Endodermal cell (in vitro differentiated cells): ENCODE results near the gene MFNG. TPM values are rescaled to one million over a fixed set of nuclear protein-coding genes. Genes with fewer than 3 reads are reported as not detected.

Source experiments
- DNase-seq: peaks from one replicate; pipeline ENCODE4 v3.0.0-alpha.2; 2017
- H3K27ac ChIP-seq: 2 replicates; pipeline ENCODE4 v1.5.1; 2013; ENCODE audit warnings: mild to moderate bottlenecking, low read depth, low read length, moderate library complexity
- H3K27me3 ChIP-seq: 2 replicates; pipeline ENCODE4 v1.6.1; 2013; ENCODE audit warnings: mild to moderate bottlenecking, low read length, moderate library complexity; ENCODE audit not compliant: insufficient read depth, control insufficient read depth, poor library complexity, severe bottlenecking
- H3K36me3 ChIP-seq: 2 replicates; pipeline ENCODE4 v1.7.0; 2013; ENCODE audit warnings: mild to moderate bottlenecking, low read length, moderate library complexity; ENCODE audit not compliant: control insufficient read depth, insufficient read depth
- H3K4me1 ChIP-seq: one replicate; pipeline ENCODE4 v1.7.0; 2013; ENCODE audit warnings: low read length; ENCODE audit not compliant: control insufficient read depth, insufficient read depth
- H3K4me3 ChIP-seq: 2 replicates; pipeline ENCODE4 v1.5.1; 2013; ENCODE audit warnings: mild to moderate bottlenecking, low read length, moderate library complexity
- H3K9ac ChIP-seq: 2 replicates; pipeline ENCODE4 v1.6.1; 2013; ENCODE audit warnings: mild to moderate bottlenecking, low read length, moderate library complexity; ENCODE audit not compliant: poor library complexity, severe bottlenecking; ENCODE audit errors: extremely low read depth
- H3K9me3 ChIP-seq: 2 replicates; pipeline ENCODE4 v1.6.1; 2013; ENCODE audit warnings: mild to moderate bottlenecking, low read length, moderate library complexity; ENCODE audit not compliant: control insufficient read depth
- H3K27ac Mint-ChIP-seq: 2 replicates; pipeline ENCODE4 v1.8.0; 2020; ENCODE audit warnings: mixed read lengths
- H3K27me3 Mint-ChIP-seq: 2 replicates; pipeline ENCODE4 v1.8.0; 2021; ENCODE audit warnings: mild to moderate bottlenecking, mixed read lengths; ENCODE audit not compliant: insufficient read depth
- H3K36me3 Mint-ChIP-seq: 2 replicates; pipeline ENCODE4 v1.8.0; 2020; ENCODE audit warnings: low read depth, mixed read lengths
- H3K4me1 Mint-ChIP-seq: 2 replicates; pipeline ENCODE4 v1.8.0; 2020; ENCODE audit warnings: mixed read lengths
- H3K4me3 Mint-ChIP-seq: 2 replicates; pipeline ENCODE4 v1.8.0; 2020; ENCODE audit warnings: mild to moderate bottlenecking, moderate library complexity, mixed read lengths
- H3K9me3 Mint-ChIP-seq: 2 replicates; pipeline ENCODE4 v1.8.0; 2020; ENCODE audit warnings: mild to moderate bottlenecking, mixed read lengths
- WGBS, 2 experiments: methylation state at CpG; one replicate each; pipeline versions ENCODE4 v1.1.5 to v1.1.7; 2013; ENCODE audit warnings: missing lambda C conversion rate in 2 of 2, mixed read lengths in 1 of 2; ENCODE audit not compliant: insufficient coverage in 1 of 2, insufficient read length in 1 of 2; 5-methylcytosine and 5-hydroxymethylcytosine counted together
- long read RNA-seq, 4 experiments: library from polyadenylated mRNA in 2 of 4; library from RNA in 1 of 4; library from capped mRNA in 1 of 4; stranded (forward) in 3 of 4; unstranded in 1 of 4; transcript quantifications; one replicate each; pipeline ENCODE4 v2.0.0, GENCODE V29; 2020 to 2021; ENCODE audit warnings: inconsistent platforms in 1 of 4
- polyA plus RNA-seq, 2 experiments: library from polyadenylated mRNA; stranded (reverse); fragments of 50-300 nt; gene quantifications; one replicate each; pipeline ENCODE4 v1.2.3, GENCODE V29; 2013
- total RNA-seq, 2 donors: library from RNA; stranded (reverse); fragmentation: NEBNext Ultra II Directional in 1 of 2; extraction: Animal tissue kit (Norgen Biotek cat#: 25700) in 1 of 2; gene quantifications; 2 replicates in 1 of 2; 3 replicates in 1 of 2; pipeline ENCODE4 v1.2.1, GENCODE V29; 2021
- TF ChIP-seq, protein P1 (sequence below): fragments of 200-600 bp; sonication (generic); conservative IDR thresholded peaks from 2 replicates; pipeline ENCODE4 v1.5.0; 2021; ENCODE audit warnings: antibody characterized with exemption, mild to moderate bottlenecking

The MFNG gene, protein sequence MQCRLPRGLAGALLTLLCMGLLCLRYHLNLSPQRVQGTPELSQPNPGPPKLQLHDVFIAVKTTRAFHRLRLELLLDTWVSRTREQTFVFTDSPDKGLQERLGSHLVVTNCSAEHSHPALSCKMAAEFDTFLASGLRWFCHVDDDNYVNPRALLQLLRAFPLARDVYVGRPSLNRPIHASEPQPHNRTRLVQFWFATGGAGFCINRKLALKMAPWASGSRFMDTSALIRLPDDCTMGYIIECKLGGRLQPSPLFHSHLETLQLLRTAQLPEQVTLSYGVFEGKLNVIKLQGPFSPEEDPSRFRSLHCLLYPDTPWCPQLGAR
- 1 to 10 TPM; 1.9 to 6.6 TPM for total RNA-seq
- 25.3 TPM for polyA plus RNA-seq (2013, experiment 1 of 2)
- 22.9 TPM for polyA plus RNA-seq (2013, experiment 2 of 2)
- long read RNA-seq, experiment 1 = 0 reads
- long read RNA-seq, experiment 2, partial matches to known transcripts = 2 of 5 reads
- long read RNA-seq, experiment 2, other reads (novel, unspliced or antisense) = 2 of 5 reads
- long read RNA-seq, experiment 3, partial matches to known transcripts = 1 of 3 reads
- long read RNA-seq, experiment 3, other reads (novel, unspliced or antisense) = 1 of 3 reads
- long read RNA-seq, experiment 4 = 0 reads

DNA sequence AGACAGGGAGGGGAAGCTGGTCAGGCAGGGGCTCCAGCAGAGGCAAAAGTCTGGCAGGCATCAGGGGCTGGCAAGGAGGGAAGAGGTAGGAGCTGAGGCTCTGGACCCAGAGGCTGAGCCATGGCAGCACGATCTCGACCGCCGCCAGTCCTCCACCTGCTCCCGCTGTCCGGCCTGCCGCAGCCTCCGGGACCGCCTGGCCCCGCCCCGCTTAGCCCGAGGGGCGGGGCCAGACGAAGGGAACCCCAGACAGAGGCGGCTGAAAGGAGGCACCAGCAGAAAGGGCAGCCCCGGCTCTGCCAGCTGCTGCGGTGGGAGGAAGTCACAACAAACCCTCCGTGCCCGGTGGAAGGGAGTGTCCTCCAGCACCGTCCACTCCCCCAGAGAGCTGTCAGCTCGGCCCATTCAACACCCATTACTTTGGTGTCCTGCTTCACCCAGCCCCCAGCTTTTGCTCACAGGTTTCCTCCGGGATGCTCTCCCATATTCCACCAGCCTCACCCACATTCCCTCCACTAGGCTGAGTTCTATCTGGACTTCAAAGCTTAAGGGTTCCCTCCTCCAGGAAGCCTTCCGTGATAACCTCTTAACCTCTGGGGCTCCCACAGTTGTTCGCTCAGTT, at the start of gene MFNG:
MFNG (minus strand) TSS at position 161 of the 622 bp plus-strand sequence. CDS start 207 bp downstream, outside the sequence.
- Histone ChIP-seq H3K9ac (no peak within 1 kb of the TSS), H3K4me1 (peaks cover 4% of the 10 kb centered on the region), H3K9me3 (no peaks in the 10 kb centered on the region), H3K27me3 (no peaks in the 10 kb centered on the region), H3K36me3 (no peaks in the 10 kb centered on the region), H3K27ac (peak within 1 kb of the TSS; percentile 66), H3K4me3 (no peak within 1 kb of the TSS)
- no peak within 1 kb of the TSS for H3K4me3 Mint-ChIP-seq
- TF ChIP-seq, protein P1, sequence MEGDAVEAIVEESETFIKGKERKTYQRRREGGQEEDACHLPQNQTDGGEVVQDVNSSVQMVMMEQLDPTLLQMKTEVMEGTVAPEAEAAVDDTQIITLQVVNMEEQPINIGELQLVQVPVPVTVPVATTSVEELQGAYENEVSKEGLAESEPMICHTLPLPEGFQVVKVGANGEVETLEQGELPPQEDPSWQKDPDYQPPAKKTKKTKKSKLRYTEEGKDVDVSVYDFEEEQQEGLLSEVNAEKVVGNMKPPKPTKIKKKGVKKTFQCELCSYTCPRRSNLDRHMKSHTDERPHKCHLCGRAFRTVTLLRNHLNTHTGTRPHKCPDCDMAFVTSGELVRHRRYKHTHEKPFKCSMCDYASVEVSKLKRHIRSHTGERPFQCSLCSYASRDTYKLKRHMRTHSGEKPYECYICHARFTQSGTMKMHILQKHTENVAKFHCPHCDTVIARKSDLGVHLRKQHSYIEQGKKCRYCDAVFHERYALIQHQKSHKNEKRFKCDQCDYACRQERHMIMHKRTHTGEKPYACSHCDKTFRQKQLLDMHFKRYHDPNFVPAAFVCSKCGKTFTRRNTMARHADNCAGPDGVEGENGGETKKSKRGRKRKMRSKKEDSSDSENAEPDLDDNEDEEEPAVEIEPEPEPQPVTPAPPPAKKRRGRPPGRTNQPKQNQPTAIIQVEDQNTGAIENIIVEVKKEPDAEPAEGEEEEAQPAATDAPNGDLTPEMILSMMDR = peak; percentile 37
- no peak within 1 kb of the TSS for H3K27ac Mint-ChIP-seq
- peaks cover 26% of the 10 kb centered on the region for H3K4me1 Mint-ChIP-seq
- no peaks in the 10 kb centered on the region for H3K9me3 Mint-ChIP-seq
- WGBS, 2 experiments = 16 to 20% methylated on average over 14 to 24 of the region's 24 CpGs
- peaks cover 10% of the 10 kb centered on the region for H3K36me3 Mint-ChIP-seq
- DNase-seq = peak; percentile 90
- H3K27me3 Mint-ChIP-seq = peaks cover 4% of the 10 kb centered on the region

DNA sequence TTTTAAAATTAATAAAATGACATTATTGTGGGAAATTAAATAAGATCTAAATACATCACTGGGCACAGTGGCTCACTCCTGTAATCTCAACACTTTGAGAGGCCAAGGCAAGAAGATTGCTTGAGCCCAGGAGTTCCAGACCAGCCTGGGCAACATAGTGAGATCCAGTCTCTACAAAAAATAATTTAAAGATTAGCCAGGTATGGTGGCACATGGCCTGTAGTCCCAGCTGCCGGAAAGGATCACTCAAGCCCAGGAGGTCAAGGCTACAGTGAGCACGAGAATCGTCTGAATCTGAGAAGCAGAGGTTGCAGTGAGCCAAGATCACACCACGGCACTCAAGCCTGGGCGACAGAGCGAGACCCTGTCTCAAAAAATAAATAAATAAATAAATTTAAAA, 49.0 kb upstream of the MFNG start:
- Histone ChIP-seq H3K9ac (no peak overlapping the region), H3K4me1 (no peaks in the 10 kb centered on the region), H3K36me3 (no peaks in the 10 kb centered on the region), H3K9me3 (no peaks in the 10 kb centered on the region), H3K27ac (no peak overlapping the region), H3K4me3 (no peak overlapping the region), H3K27me3 (no peaks in the 10 kb centered on the region)
- DNase-seq = no peak
- 90 to 95% methylated on average over 3 to 4 of the region's 6 CpGs for WGBS, 2 experiments
- TF ChIP-seq, protein P1 = no peak
- H3K9me3 Mint-ChIP-seq = no peaks in the 10 kb centered on the region
- no peaks in the 10 kb centered on the region for H3K36me3 Mint-ChIP-seq
- peaks cover 8% of the 10 kb centered on the region for H3K4me1 Mint-ChIP-seq
- no peak overlapping the region for H3K4me3 Mint-ChIP-seq
- no peak overlapping the region for H3K27ac Mint-ChIP-seq
- peaks cover 1% of the 10 kb centered on the region for H3K27me3 Mint-ChIP-seq

DNA sequence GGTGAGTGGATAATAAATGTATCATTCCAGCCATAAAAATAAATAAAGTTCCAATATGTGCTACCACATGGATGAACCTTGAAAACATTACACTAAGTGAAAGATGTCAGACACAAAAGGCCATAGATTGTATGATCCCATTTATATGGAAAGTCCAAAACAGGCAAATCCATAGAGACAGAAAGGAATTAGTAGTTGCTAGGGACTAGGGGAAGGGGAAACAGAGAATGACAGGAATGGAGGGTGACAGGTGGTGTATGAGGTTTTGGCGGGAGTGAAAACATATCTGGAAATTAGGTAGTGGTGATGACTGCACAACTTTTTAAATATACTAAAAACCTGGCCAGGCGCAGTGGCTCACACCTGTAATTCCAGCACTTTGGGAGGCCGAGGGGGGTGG, 48.3 kb upstream of the MFNG start:
- Mint-ChIP-seq H3K36me3 (no peaks in the 10 kb centered on the region), H3K4me1 (peaks cover 8% of the 10 kb centered on the region), H3K9me3 (no peaks in the 10 kb centered on the region), H3K4me3 (no peak overlapping the region), H3K27me3 (peaks cover 1% of the 10 kb centered on the region), H3K27ac (no peak overlapping the region)
- Histone ChIP-seq H3K9me3 (no peaks in the 10 kb centered on the region), H3K27ac (no peak overlapping the region), H3K9ac (no peak overlapping the region), H3K27me3 (no peaks in the 10 kb centered on the region), H3K36me3 (no peaks in the 10 kb centered on the region), H3K4me3 (no peak overlapping the region), H3K4me1 (no peaks in the 10 kb centered on the region)
- no peak for DNase-seq
- 78 to 96% methylated on average over 2 to 3 of the region's 3 CpGs for WGBS, 2 experiments
- TF ChIP-seq, protein P1 = no peak
